Hindlimb muscle (tissue), 1 donor: ENCODE data around the gene GRAMD4. TPM values are rescaled to one million over a fixed set of nuclear protein-coding genes. Genes with fewer than 3 reads are reported as not detected.
"Not testable (repeated sequence)": the region's sequence is repeated elsewhere in the genome, so short reads cannot be mapped to it uniquely, and the experiment has no call there.

Experiments
- DNase-seq: peaks from one replicate; pipeline ENCODE4 v3.0.0-alpha.2; 2013
- polyA plus RNA-seq: library from polyadenylated mRNA; unstranded; fragments of 120-200 nt; gene quantifications from one replicate; pipeline ENCODE4 v1.2.1, GENCODE V29; 2013; ENCODE audit not compliant: insufficient read length

GRAMD4 gene
- polyA plus RNA-seq, 1 donor, result 14.3 TPM

GRCh38 chr22:46620588-46621242 lies 529 bp downstream of the GRAMD4 start:
- no peak for DNase-seq

GRCh38 chr22:46621243-46621930 lies 1.2 kb downstream of the GRAMD4 start:
- DNase-seq, result not testable (repeated sequence)

- DNase-seq, result no peak
Measured at GRCh38 chr22:46622081-46622521, 1.9 kb downstream of the GRAMD4 start.

GRCh38 chr22:46625113-46625842 lies 5.1 kb downstream of the GRAMD4 start:
- DNase-seq, result no peak

GRCh38 chr22:46625843-46626349 lies 5.7 kb downstream of the GRAMD4 start:
- DNase-seq, result no peak

- DNase-seq, result no peak
Measured at GRCh38 chr22:46626356-46626755, 6.2 kb downstream of the GRAMD4 start.

GRCh38 chr22:46626911-46627805 lies 7.0 kb downstream of the GRAMD4 start:
- DNase-seq, result no peak

- no peak for DNase-seq
Measured at GRCh38 chr22:46627806-46628482, 7.8 kb downstream of the GRAMD4 start.

- DNase-seq, result no peak
Measured at GRCh38 chr22:46628756-46629155, 8.6 kb downstream of the GRAMD4 start.

- no peak for DNase-seq
Measured at GRCh38 chr22:46629291-46629690, 9.1 kb downstream of the GRAMD4 start.

GRCh38 chr22:46631113-46631512 lies 10.9 kb downstream of the GRAMD4 start:
- no peak for DNase-seq

GRCh38 chr22:46632646-46633249 lies 12.6 kb downstream of the GRAMD4 start:
- DNase-seq, result no peak

- no peak for DNase-seq
Measured at GRCh38 chr22:46633334-46633890, 13.2 kb downstream of the GRAMD4 start.

- no peak for DNase-seq
Measured at GRCh38 chr22:46634011-46634699, 14.0 kb downstream of the GRAMD4 start.

GRCh38 chr22:46634973-46635685 lies 14.9 kb downstream of the GRAMD4 start:
- not testable (repeated sequence) for DNase-seq

GRCh38 chr22:46635756-46636155 lies 15.6 kb downstream of the GRAMD4 start:
- no peak for DNase-seq

- DNase-seq, result no peak
Measured at GRCh38 chr22:46636221-46637002, 16.2 kb downstream of the GRAMD4 start.

- DNase-seq, result no peak
Measured at GRCh38 chr22:46637711-46638600, 17.8 kb downstream of the GRAMD4 start.
